PFSK-1 (cell line): ENCODE measurements around the gene WSCD2.

Source experiments
- POLR2AphosphoS5 ChIP-seq: IDR thresholded peaks from 2 replicates; pipeline ENCODE4 v1.6.1; 2012; ENCODE audit warnings: low read depth, mild to moderate bottlenecking, control low read depth, low read length, moderate library complexity
- SIN3A ChIP-seq: IDR thresholded peaks from 2 replicates; pipeline ENCODE4 v1.6.1; 2012; ENCODE audit warnings: mild to moderate bottlenecking, low read length, moderate library complexity, borderline replicate concordance; ENCODE audit not compliant: insufficient read depth
- TAF1 ChIP-seq: IDR thresholded peaks from 2 replicates; pipeline ENCODE4 v1.6.1; 2012; ENCODE audit warnings: low read length, control low read depth, borderline replicate concordance; ENCODE audit not compliant: insufficient read depth
- TF ChIP-seq, protein P1 (sequence below), 2 experiments: IDR thresholded peaks; 2 replicates each; pipeline versions ENCODE4 v1.6.1 to v1.8.0; 2011 to 2012; ENCODE audit warnings: low read depth in 2 of 2, low read length in 2 of 2, control low read depth in 1 of 2, inconsistent platforms in 1 of 2, mild to moderate bottlenecking in 1 of 2, moderate library complexity in 1 of 2; ENCODE audit not compliant: insufficient read depth in 1 of 2

DNA sequence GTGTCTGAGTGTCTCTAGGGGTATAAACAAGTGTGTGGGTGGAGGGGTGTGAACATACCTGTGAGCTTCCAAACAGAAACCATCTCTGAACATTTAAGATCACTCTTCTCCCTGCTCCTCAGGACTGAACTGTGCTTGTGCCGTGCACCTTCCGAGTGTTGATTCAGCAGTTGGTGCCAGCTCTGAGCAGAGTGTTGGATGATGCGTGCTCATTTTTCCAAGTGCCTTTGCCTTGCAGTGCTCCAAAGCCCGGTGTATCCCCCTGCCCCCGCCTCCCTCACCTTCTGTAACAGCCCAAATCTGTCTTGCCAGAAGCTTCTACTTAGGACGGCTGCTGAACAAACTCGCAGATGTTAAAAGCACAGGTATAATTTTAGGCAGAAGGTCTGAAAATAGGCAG lies 4.4 kb downstream of the WSCD2 start:
- TF ChIP-seq TAF1 (no peak), POLR2AphosphoS5 (no peak), SIN3A (no peak)
- TF ChIP-seq, protein P1, sequence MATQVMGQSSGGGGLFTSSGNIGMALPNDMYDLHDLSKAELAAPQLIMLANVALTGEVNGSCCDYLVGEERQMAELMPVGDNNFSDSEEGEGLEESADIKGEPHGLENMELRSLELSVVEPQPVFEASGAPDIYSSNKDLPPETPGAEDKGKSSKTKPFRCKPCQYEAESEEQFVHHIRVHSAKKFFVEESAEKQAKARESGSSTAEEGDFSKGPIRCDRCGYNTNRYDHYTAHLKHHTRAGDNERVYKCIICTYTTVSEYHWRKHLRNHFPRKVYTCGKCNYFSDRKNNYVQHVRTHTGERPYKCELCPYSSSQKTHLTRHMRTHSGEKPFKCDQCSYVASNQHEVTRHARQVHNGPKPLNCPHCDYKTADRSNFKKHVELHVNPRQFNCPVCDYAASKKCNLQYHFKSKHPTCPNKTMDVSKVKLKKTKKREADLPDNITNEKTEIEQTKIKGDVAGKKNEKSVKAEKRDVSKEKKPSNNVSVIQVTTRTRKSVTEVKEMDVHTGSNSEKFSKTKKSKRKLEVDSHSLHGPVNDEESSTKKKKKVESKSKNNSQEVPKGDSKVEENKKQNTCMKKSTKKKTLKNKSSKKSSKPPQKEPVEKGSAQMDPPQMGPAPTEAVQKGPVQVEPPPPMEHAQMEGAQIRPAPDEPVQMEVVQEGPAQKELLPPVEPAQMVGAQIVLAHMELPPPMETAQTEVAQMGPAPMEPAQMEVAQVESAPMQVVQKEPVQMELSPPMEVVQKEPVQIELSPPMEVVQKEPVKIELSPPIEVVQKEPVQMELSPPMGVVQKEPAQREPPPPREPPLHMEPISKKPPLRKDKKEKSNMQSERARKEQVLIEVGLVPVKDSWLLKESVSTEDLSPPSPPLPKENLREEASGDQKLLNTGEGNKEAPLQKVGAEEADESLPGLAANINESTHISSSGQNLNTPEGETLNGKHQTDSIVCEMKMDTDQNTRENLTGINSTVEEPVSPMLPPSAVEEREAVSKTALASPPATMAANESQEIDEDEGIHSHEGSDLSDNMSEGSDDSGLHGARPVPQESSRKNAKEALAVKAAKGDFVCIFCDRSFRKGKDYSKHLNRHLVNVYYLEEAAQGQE (IDR thresholded peaks at IDR 0.05; ENCODE audit: insufficient read depth in 1 of 2, low read depth in 2 of 2, low read length in 2 of 2), result no peak
